Suppressor macrophage treated with lipopolysaccharide for 1 hour (primary cell): ENCODE results near the gene RPTOR.

Experiments used
- DNase-seq, 3 donors: peaks; one replicate each; pipeline ENCODE4 v3.0.0-alpha.2; 2020 to 2022

RPTOR gene

GRCh38 chr17:80836971-80837481 lies 292.4 kb downstream of the RPTOR start:
- no peak for DNase-seq

GRCh38 chr17:80837711-80838110 lies 293.1 kb downstream of the RPTOR start:
- DNase-seq: no peak

GRCh38 chr17:80838311-80839025 lies 293.8 kb downstream of the RPTOR start:
- no peak for DNase-seq

DNA sequence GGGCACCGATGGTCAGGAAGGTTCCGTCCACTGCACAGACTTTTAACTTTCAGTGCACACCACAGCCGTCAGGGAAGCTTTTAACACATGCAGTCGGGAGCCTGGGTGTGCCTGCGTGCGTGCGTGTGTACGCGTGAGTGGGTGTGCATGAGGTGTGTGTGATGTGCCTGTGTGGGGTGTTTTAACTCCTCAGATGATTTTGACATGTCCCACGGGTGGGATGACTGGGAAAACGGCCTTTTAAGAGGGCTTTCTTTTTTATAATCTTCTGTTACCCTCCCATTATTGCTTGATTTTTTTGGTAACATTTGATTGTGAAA lies 294.3 kb downstream of the RPTOR start:
- no peak for DNase-seq

- no peak for DNase-seq
Observed at GRCh38 chr17:80839511-80839941, 294.9 kb downstream of the RPTOR start.

- no peak for DNase-seq
Observed at GRCh38 chr17:80839970-80840369, 295.3 kb downstream of the RPTOR start.

GRCh38 chr17:80842456-80843013 lies 297.9 kb downstream of the RPTOR start:
- DNase-seq: no peak

DNA sequence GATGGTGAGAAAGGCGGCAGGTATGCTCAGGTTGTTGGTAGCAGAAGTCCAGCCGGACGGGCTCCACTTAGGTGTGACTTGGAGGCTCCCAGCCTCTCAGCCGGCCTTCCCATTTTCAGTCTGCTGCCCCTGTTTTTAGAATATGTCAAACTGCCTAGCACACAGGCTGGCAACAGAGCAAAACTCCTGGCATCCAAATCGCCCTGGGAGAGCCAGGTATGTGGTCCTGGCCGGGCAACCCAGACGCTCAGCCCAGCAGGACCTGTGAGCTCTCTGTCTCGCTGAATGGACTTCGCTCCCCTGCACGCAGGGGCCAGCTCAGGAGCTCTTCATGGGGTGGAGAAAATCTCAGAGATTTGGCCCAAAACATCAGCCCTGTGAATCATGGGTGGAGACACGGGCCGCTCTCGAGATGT lies 299.1 kb downstream of the RPTOR start:
- DNase-seq: no peak

DNA sequence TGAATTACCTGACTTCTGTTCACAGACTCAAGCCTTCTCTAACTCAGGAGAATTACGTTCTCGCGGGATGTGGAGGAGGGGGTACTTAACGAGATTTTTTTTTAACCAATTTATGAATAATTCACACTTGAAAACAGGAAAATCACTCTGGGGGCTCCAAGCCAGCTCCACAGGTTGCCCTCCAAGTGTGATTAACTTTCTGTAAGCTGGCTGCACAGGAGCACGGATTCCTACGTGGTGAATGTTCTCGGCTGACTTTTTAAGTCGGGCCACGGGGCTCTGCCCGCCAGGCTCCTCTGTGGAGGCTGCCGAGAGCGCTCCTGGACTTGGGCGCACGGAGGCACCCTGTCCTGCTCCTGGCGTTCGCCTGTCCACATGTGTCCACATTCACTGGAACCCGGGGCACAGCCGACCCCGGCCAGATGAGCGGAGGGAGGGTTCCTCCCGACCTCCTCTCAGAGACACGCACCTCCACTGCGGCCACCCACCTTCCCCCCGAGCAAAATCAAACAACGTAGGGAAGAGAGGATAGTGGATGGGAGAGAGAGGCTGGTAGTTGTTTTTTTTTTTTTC lies 299.9 kb downstream of the RPTOR start:
- no peak for DNase-seq

DNA sequence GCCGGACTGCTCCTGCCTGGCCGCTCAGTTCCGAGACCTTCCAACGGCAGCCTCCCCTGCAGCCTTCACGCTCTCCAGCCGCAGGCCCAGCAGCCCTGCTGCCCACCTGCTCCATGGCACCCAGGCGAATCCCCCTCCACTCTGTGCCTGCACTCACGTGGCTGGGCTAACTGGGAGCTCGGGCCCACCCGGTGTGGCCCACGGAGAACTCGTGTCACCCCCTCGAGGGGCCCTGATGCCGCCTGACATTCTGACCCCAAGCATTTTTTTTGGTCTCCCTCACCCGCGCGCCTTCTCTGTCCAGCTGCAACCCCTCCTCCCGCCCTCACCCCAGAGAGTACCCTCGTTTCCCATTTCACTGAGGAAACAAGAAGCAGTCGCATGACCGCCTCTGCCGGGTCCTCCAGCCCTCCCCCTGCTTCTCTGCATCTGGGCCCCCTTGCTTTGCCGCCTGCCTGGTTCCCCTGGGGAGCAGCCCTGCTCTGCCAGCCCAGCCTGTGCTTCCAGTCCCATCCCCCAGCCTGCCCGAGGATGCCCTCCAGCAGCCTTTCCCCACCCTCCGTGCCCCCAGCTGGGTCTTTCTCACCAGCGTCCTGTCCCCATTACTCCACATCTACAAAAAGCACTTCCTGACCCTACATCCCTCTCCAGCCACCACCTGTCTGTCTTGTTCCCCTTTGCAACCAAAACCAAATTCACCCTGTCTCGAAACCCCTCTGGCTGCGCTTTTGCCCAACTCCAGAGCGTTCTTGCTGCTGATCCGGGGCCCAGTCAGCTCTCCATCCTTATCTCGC lies 300.6 kb downstream of the RPTOR start:
- no peak for DNase-seq

- DNase-seq: no peak
Observed at GRCh38 chr17:80845863-80846671, 301.4 kb downstream of the RPTOR start.

GRCh38 chr17:80846932-80847331 lies 302.3 kb downstream of the RPTOR start:
- DNase-seq: no peak

GRCh38 chr17:80847496-80848230 lies 303.0 kb downstream of the RPTOR start:
- no peak for DNase-seq

- no peak for DNase-seq
Observed at GRCh38 chr17:80848449-80849102, 303.9 kb downstream of the RPTOR start.

DNA sequence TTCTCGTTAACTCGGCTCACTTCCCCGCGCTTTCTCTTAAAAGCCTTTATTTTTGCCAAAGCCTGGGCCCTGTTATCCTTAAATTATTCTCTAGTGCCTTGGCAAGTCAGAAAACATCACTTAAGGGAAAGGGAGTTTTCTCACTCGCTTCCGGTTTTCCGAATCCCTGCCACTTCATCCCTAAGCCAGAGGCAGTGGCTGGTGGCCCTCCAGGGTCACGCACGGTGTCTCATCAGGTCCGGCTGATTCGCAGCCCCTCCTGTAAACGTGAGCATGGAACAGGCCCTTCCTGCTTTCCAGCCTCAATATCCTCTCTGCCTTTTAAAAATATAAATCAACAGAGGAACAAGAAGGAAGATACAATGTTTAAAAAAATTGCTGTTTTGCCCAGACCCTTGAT lies 304.5 kb downstream of the RPTOR start:
- DNase-seq: no peak

- no peak for DNase-seq
Observed at GRCh38 chr17:80850109-80850508, 305.5 kb downstream of the RPTOR start.

- DNase-seq: no peak
Observed at GRCh38 chr17:80850817-80851216, 306.2 kb downstream of the RPTOR start.

- DNase-seq: no peak
Observed at GRCh38 chr17:80851277-80851925, 306.8 kb downstream of the RPTOR start.

DNA sequence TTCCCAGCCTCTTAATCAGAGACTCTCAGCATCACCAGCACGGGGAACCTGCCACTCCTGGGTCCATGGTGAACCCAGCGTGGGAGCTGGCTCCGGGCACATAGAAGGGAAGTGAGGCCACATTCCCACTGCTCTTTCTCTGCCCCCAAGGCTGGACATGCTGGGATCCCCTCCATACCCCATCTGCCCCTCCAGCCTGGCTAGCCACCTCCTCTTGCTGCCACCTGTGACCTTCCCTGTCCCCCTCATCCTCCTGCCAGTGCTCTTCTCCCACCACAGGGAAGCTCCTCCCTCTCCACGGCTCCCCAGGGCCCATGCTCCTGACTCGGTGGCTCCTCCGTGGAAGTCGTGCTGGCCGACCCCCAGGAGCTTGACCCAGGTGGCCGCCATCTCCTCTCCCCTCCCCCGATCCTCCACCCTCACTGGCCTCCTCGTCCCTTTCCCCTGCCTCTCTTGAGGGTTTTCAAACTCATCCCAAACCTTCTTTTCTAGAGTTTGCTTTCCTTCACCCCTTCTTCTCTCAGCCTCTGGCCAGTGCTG lies 307.9 kb downstream of the RPTOR start:
- no peak for DNase-seq

DNA sequence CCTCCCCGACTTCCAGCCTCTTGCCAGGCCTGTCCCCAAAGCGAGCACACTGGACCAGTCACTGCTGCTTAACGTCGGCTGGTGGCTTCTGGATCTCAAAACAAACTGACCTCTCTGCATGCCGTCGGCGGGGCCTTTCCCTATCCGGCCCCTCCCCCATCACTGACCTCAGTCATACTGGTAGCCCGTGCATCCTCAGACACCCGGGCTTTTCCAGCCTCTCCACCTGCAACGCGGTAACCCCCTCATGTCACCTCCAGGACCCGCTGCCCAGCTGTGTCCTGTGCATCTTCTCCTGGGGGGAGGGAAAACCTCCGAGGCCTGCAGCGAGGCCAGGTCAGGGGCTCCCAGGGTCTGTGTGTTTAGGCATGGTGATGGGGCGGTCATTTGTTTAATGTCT lies 308.4 kb downstream of the RPTOR start:
- DNase-seq: no peak

GRCh38 chr17:80854220-80854619 lies 309.6 kb downstream of the RPTOR start:
- DNase-seq: no peak
